Liver (tissue), 9 donors: ENCODE results near the gene PLXDC2. TPM values are rescaled to one million over a fixed set of nuclear protein-coding genes. Genes with fewer than 3 reads are reported as not detected.

Experiments used
- DNase-seq: peaks from one replicate; pipeline ENCODE4 v3.0.0-alpha.2; 2017; ENCODE audit warnings: low spot score
- H3K27ac ChIP-seq, 2 donors: one replicate each; pipeline ENCODE4 v1.7.0; 2013; ENCODE audit warnings: inconsistent platforms in 2 of 2, low read length in 2 of 2, control low read depth in 1 of 2, low read depth in 1 of 2, mild to moderate bottlenecking in 1 of 2
- H3K27me3 ChIP-seq, 4 donors: one replicate each; pipeline versions ENCODE4 v1.6.1 to v1.7.0; 2013; ENCODE audit warnings: low read length in 3 of 4, inconsistent platforms in 1 of 4, mild to moderate bottlenecking in 1 of 4, moderate library complexity in 1 of 4; ENCODE audit not compliant: control insufficient read depth in 4 of 4, insufficient read depth in 4 of 4
- H3K36me3 ChIP-seq, 4 donors: one replicate each; pipeline versions ENCODE4 v1.6.1 to v1.7.0; 2013; ENCODE audit warnings: low read length in 3 of 4, mild to moderate bottlenecking in 3 of 4, low read depth in 1 of 4, moderate library complexity in 1 of 4; ENCODE audit not compliant: control insufficient read depth in 4 of 4, insufficient read depth in 3 of 4
- H3K4me1 ChIP-seq, 4 donors: one replicate each; pipeline versions ENCODE4 v1.6.1 to v1.7.0; 2013; ENCODE audit warnings: low read length in 3 of 4, mild to moderate bottlenecking in 3 of 4, moderate library complexity in 1 of 4; ENCODE audit not compliant: control insufficient read depth in 4 of 4, insufficient read depth in 4 of 4
- H3K4me3 ChIP-seq, 3 donors: one replicate each; pipeline versions ENCODE4 v1.6.1 to v1.7.0; 2013; ENCODE audit warnings: low read length in 3 of 3, control low read depth in 1 of 3, low read depth in 1 of 3, mild to moderate bottlenecking in 1 of 3
- H3K9ac ChIP-seq, 2 donors: one replicate each; pipeline ENCODE4 v1.7.0; 2013; ENCODE audit warnings: low read length in 2 of 2, mild to moderate bottlenecking in 2 of 2, moderate library complexity in 2 of 2, control low read depth in 1 of 2, low read depth in 1 of 2
- H3K9me3 ChIP-seq, 4 donors: one replicate each; pipeline versions ENCODE4 v1.6.1 to v1.7.0; 2013; ENCODE audit warnings: low read length in 3 of 4; ENCODE audit not compliant: control insufficient read depth in 4 of 4
- EGR1 ChIP-seq, 2 donors: IDR thresholded peaks; 2 replicates each; pipeline ENCODE4 v1.6.1; 2016 to 2018; ENCODE audit warnings: antibody characterized with exemption in 2 of 2, low read depth in 2 of 2
- FOXA2 ChIP-seq: IDR thresholded peaks from 2 replicates; pipeline ENCODE4 v1.6.1; 2016; ENCODE audit warnings: antibody characterized with exemption
- GABPA ChIP-seq, 2 donors: IDR thresholded peaks in 1 of 2; conservative IDR thresholded peaks in 1 of 2; 2 replicates each; pipeline ENCODE4 v1.6.1; 2016; ENCODE audit warnings: antibody characterized with exemption in 2 of 2, mild to moderate bottlenecking in 1 of 2, moderate library complexity in 1 of 2
- HNF4A ChIP-seq, 2 donors: conservative IDR thresholded peaks; 2 replicates each; pipeline ENCODE4 v1.6.1; 2016; ENCODE audit warnings: antibody characterized with exemption in 2 of 2, mild to moderate bottlenecking in 2 of 2
- HNF4G ChIP-seq: IDR thresholded peaks from 2 replicates; pipeline ENCODE4 v1.6.1; 2016; ENCODE audit warnings: antibody characterized with exemption
- JUND ChIP-seq, 2 donors: IDR thresholded peaks; 2 replicates each; pipeline ENCODE4 v1.6.1; 2016; ENCODE audit warnings: antibody characterized with exemption in 2 of 2
- NR2F2 ChIP-seq: IDR thresholded peaks from 2 replicates; pipeline ENCODE4 v1.6.1; 2016; ENCODE audit warnings: antibody characterized with exemption
- RAD21 ChIP-seq, 2 donors: IDR thresholded peaks; 2 replicates each; pipeline ENCODE4 v1.6.1; 2016; ENCODE audit warnings: antibody characterized with exemption in 2 of 2, mild to moderate bottlenecking in 2 of 2
- RXRA ChIP-seq, 2 donors: IDR thresholded peaks; 2 replicates each; pipeline ENCODE4 v1.6.1; 2017 to 2018; ENCODE audit warnings: antibody characterized with exemption in 2 of 2, mild to moderate bottlenecking in 1 of 2
- SP1 ChIP-seq: IDR thresholded peaks from 2 replicates; pipeline ENCODE4 v1.6.1; 2018; ENCODE audit warnings: antibody characterized with exemption, mild to moderate bottlenecking
- TAF1 ChIP-seq: conservative IDR thresholded peaks from 2 replicates; pipeline ENCODE4 v1.6.1; 2016; ENCODE audit warnings: antibody characterized with exemption, mild to moderate bottlenecking
- YY1 ChIP-seq: IDR thresholded peaks from 2 replicates; pipeline ENCODE4 v1.6.1; 2016; ENCODE audit warnings: antibody characterized with exemption, mild to moderate bottlenecking
- WGBS: extraction: QIAGEN DNeasy Blood & Tissue Kit; methylation state at CpG from one replicate; pipeline ENCODE4 v1.1.7; 2013; 5-methylcytosine and 5-hydroxymethylcytosine counted together
- polyA plus RNA-seq, 2 donors: library from polyadenylated mRNA; stranded (reverse) in 1 of 2; unstranded in 1 of 2; fragments of 200-250 nt in 1 of 2; fragments of >200 nt in 1 of 2; fragmentation: Nextera tagmentation in 1 of 2; extraction: Ambion mirVana in 1 of 2; gene quantifications; one replicate each; pipeline versions ENCODE4 v1.2.1 to v1.2.3, GENCODE V29; 2013 to 2015
- total RNA-seq, 2 donors: library from RNA; depleted of rRNA; stranded (reverse); fragments of >200 nt; gene quantifications; one replicate each; pipeline ENCODE4 v1.2.3, GENCODE V29; 2014
- TF ChIP-seq, protein P1 (sequence below): IDR thresholded peaks from 2 replicates; pipeline ENCODE4 v1.6.1; 2016; ENCODE audit warnings: antibody characterized with exemption
- TF ChIP-seq, protein P2 (sequence below): IDR thresholded peaks from 2 replicates; pipeline ENCODE4 v1.6.1; 2016; ENCODE audit warnings: antibody characterized with exemption
- TF ChIP-seq, protein P3 (sequence below): IDR thresholded peaks from 2 replicates; pipeline ENCODE4 v1.6.1; 2016; ENCODE audit warnings: antibody characterized with exemption
- donor health status: healthy.
- donor health status: healthy.
- donor health status: healthy.
- donor health status: healthy.
- donor health status: healthy.

PLXDC2 gene
- total and polyA plus RNA-seq, 4 donors, result 1.4 to 5.1 (median 2.4) TPM

DNA sequence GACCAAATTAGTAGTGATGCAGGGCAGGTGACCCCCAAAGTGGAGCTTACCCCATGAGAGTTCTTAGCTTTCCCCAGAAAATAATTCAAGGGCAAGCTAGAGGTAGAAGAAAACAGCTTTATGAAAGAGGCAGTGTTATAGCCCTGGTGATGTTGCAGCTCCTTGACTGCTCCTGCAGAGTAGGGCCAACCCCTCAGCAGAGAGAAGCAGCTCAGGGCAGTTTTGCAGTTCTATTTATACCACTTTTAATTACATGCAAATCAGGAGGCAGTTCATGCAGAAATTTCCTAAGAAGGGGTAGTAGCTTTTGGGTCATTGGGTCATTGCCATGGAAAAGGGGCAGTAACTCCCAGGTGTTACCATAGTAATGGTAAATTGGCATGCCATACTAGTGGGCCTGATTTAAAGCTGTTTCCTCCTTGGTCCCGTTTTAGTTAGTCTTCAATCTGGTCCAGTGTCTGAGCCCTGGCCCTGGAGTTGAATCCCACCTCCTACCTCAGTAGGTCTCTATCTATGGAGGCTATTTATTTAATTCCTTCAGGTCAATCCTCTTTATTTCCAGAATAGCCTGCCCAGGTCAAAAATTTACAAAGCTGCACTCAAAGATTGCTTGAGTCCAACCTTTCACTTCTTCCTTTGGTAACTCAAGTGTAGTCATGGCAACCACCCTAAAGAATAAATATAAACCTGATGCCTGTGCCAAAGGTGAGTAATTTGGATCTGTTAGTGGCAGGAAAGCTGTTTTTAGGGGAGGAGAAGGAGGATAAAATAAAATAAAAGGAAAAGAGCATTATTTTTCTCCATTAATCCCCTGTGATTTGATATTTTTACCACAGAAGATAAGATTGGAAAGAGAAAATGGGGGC lies 29.5 kb downstream of the PLXDC2 start:
- no peaks in the 10 kb centered on the region for H3K36me3 ChIP-seq
- H3K27me3 ChIP-seq, result no peaks in the 10 kb centered on the region
- no peaks in the 10 kb centered on the region for H3K4me1 ChIP-seq
- no peak overlapping the region for H3K9ac ChIP-seq
- no peak overlapping the region for H3K4me3 ChIP-seq
- TF ChIP-seq, protein P1, sequence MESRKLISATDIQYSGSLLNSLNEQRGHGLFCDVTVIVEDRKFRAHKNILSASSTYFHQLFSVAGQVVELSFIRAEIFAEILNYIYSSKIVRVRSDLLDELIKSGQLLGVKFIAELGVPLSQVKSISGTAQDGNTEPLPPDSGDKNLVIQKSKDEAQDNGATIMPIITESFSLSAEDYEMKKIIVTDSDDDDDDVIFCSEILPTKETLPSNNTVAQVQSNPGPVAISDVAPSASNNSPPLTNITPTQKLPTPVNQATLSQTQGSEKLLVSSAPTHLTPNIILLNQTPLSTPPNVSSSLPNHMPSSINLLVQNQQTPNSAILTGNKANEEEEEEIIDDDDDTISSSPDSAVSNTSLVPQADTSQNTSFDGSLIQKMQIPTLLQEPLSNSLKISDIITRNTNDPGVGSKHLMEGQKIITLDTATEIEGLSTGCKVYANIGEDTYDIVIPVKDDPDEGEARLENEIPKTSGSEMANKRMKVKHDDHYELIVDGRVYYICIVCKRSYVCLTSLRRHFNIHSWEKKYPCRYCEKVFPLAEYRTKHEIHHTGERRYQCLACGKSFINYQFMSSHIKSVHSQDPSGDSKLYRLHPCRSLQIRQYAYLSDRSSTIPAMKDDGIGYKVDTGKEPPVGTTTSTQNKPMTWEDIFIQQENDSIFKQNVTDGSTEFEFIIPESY, result no peak
- TF ChIP-seq HNF4A (conservative IDR thresholded peaks at IDR 0.05), result no peak
- no peak for TF ChIP-seq FOXA2
- TF ChIP-seq EGR1 (IDR thresholded peaks at IDR 0.05; ENCODE audit: low read depth in 2 of 2), result no peak
- no peak for TF ChIP-seq NR2F2
- WGBS, result 77% methylated on average over 1 of the region's 1 CpG
- H3K27ac ChIP-seq, result no peak overlapping the region
- no peak for DNase-seq
- H3K9me3 ChIP-seq, result no peaks in the 10 kb centered on the region

DNA sequence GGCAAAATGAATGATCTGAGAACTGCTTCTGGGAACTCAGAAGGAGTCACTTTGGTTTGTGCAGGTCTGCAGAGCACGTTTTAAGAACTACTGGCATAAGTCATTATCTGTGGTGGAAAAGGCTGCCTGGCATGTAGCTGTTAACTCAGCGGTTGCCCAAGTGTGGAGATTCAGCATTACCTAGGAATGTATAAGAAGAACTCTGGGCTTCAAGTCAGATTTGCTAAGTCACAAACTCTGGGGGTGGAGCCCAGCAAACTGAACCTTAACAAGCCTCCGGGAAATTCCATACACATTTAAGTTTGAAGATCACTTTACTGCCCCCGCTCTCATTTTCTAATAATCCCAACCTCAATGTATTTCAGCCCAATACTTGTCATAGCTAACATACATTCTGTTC lies 31.1 kb downstream of the PLXDC2 start:
- Histone ChIP-seq H3K9ac (no peak overlapping the region), H3K27ac (no peak overlapping the region), H3K36me3 (no peaks in the 10 kb centered on the region), H3K27me3 (no peaks in the 10 kb centered on the region), H3K4me1 (no peaks in the 10 kb centered on the region), H3K9me3 (no peaks in the 10 kb centered on the region), H3K4me3 (no peak overlapping the region)
- DNase-seq, result no peak
- 90% methylated on average over 4 of the region's 4 CpGs for WGBS
- TF ChIP-seq, protein P2, sequence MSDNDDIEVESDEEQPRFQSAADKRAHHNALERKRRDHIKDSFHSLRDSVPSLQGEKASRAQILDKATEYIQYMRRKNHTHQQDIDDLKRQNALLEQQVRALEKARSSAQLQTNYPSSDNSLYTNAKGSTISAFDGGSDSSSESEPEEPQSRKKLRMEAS, result no peak
- no peak for TF ChIP-seq HNF4G
- TF ChIP-seq RAD21 (IDR thresholded peaks at IDR 0.05), result no peak
- no peak for TF ChIP-seq HNF4A (conservative IDR thresholded peaks at IDR 0.05)
- TF ChIP-seq, protein P1, result no peak
- no peak for TF ChIP-seq GABPA (IDR thresholded peaks at IDR 0.05 in 1 of 2, conservative IDR thresholded peaks at IDR 0.05 in 1 of 2)
- TF ChIP-seq, protein P3, sequence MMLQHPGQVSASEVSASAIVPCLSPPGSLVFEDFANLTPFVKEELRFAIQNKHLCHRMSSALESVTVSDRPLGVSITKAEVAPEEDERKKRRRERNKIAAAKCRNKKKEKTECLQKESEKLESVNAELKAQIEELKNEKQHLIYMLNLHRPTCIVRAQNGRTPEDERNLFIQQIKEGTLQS, result no peak
- TF ChIP-seq RXRA (IDR thresholded peaks at IDR 0.05), result no peak
- TF ChIP-seq EGR1 (IDR thresholded peaks at IDR 0.05; ENCODE audit: low read depth in 2 of 2), result no peak
- TF ChIP-seq YY1, result no peak
- TF ChIP-seq SP1, result no peak
- no peak for TF ChIP-seq JUND (IDR thresholded peaks at IDR 0.05)
- TF ChIP-seq TAF1, result no peak
